ENCODE measurements around the gene HCLS1.
"Not testable (repeated sequence)": the region's sequence is repeated elsewhere in the genome, so short reads cannot be mapped to it uniquely, and the experiment has no call there.

The HCLS1 gene

DNA sequence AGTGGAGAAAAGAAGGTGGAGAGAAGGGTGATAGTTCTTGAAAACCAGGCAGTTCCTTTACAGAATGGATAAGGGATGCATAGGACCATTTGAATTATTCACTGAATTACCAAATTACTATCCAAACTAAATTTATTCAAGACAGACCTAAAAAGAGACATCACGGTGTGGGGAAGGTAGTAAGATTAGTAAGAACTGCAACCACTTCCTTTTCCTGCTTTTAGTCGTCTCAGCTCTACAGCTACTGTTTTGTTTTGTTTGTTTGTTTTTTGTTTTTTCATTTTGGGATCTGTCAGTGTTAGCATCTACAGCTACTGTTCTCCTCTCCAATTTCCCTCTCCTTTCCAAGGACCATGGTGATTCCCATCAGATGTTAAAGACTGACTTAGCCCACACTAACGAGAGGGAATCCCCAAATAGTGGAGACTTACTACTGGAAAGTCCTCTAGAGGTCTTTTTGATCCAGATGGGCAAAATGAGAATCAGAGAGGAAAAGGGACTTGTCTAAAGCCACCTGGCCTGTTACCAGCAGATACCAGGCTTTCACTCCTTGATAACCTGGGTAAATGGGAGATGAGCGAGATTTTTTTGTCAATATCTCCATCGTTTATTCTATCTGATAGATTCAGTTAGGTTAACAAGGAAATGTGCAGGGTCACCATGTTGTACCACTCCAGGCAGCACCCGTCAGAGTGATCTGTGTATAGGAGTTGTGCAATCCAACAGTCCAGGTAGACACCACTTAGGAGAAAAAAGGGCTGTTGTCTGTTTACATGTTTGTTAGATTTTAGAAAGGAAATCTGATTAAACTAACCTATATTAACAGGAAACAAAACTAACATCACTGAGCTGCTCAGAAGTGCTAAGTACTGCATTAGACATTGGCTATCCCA lies 6.0 kb downstream of the HCLS1 start:
- DNase-seq: no peak

DNA sequence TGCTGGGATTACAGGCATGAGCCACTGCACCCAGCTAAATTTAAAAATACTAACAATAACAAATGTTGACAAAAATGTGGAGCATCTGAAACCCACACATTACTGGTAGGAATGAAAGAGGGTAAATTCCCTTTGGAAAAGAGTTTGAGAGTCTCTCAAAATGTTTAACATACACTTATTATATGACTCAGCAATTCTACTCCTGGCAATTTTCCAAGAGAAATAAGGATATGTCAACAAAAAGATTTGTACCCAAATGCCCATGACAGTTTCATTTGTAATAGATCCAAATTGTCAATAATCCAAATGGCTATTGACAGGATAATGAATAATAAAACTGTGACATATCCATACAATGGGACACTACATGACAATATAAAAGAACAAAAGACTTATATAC lies 9.0 kb downstream of the HCLS1 start:
- DNase-seq: no peak

GRCh38 chr3:121649645-121650044 lies 11.1 kb downstream of the HCLS1 start:
- DNase-seq: no peak

- no peak for DNase-seq
These were observed 12.3 kb downstream of the HCLS1 start for GRCh38 chr3:121648219-121648958.

DNA sequence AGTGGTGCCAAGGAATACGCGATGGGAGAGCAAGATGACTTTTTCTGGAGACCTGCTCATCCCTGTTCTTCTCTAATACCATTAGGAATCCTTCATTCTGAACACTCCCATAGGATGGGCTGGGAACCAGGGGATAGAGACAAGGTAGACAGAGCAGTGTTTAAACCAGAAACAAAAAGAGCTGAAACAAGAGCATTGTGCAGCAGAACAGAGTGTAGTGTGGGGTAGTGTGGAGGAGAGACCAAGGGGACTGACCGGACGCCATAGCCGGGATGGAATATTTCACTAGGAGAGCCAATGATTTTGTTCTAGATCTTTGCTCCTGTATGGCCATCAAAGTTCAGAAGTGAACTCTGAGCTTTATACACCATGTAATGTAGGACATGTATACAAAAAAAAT lies 15.6 kb downstream of the HCLS1 start:
- DNase-seq: no peak

DNA sequence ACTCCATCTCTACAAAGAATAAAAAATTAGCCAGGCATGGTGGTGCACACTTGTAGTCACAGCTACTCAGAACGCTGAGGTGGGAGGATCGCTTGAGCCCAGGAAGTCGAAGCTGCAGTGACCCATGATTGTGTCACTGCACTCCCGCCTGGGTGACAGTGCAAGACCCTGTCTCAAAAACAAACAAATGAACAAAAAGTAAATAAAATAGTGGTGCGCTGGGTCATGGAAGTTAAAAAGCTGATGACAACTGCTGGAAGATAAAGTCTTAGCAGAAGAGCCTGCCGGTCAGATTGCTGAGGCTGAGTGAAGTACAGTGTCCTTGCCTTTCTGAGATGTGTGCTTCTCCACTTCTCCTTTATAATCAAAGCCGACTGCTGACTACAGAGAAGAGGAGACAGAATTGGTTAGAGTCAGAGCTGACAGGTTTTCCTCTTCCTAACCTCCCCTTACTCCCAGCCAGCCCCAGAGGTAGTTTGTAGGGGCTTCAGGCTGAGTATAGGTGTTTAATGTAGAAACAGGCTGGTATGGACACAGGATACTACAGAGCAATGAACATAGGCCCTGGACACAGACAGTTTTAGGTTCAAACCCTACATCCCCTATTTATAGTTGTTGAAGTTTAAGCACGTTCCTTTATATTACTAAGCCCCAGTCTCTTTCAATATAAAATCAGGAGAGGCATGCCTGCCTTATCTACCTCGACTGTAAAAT lies 17.9 kb downstream of the HCLS1 start:
- no peak for DNase-seq

- no peak for DNase-seq
These were observed 19.6 kb downstream of the HCLS1 start for GRCh38 chr3:121641127-121641526.

DNA sequence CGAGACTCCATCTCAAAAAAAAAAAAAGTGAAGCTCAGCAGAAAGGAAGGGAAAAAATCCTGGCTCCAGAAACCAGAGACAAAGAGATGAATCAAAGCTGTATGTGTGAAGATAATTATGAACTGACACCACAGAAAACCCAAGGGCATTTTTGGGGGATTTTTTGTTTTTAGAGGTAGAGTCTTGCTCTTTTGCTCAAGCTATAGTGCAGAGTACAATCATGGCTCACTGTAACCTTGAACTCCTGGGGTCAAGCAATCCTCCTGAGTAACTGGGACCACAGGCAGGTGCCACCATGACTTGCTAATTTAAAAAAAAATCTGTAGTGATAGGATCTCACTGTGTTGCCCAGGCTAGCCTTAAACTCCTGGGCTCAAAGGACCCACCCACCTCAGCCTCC lies 22.8 kb downstream of the HCLS1 start:
- no peak for DNase-seq

- no peak for DNase-seq
These were observed 30.3 kb downstream of the HCLS1 start for GRCh38 chr3:121630355-121630754.

DNA sequence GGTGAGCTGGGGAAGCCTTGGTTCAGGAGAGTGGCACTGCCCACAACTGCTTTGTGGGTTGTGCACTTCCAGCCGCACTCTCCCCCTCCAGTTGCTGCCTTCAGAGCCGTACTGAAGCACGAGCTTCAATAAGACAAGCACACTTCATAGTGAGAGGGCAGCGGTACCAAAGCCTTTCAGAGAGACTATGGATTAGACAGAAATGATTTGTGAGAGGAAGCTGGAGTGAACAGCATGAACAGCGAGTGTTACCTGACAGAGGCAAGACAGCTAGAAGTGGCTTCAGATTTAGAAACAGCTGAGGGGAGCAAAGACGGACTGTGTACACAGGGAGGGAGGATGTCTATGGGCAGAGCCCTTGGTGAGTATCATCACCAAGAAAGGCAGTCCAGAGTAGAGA lies 31.1 kb downstream of the HCLS1 start:
- DNase-seq: no peak

GRCh38 chr3:121627622-121628021 lies 33.1 kb downstream of the HCLS1 start:
- no peak for DNase-seq

DNA sequence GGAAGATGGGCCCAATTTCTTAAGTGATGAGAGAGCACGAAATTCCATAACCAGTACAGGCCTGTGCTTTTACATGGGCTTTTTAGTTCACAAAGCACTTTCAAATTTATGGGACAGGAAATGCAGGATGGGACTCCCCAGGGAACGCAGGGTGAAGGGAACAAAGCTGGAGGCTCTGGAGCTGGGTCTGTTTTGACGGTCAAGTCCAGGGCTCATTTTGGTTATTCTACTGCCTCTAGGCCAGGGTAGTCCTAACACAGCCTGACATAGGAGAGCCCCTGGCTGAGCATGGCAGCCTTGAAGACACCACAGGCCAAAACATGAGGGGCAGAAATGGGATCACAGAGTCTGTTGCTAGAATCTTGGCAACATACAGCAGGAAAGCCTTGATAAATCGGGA lies 33.5 kb downstream of the HCLS1 start:
- DNase-seq: no peak

GRCh38 chr3:121626495-121626894 lies 34.2 kb downstream of the HCLS1 start:
- DNase-seq: no peak

- no peak for DNase-seq
These were observed 36.4 kb downstream of the HCLS1 start for GRCh38 chr3:121624147-121624899.

- DNase-seq: no peak
These were observed 39.2 kb downstream of the HCLS1 start for GRCh38 chr3:121621491-121621890.

GRCh38 chr3:121619691-121620090 lies 41.0 kb downstream of the HCLS1 start:
- no peak for DNase-seq

DNA sequence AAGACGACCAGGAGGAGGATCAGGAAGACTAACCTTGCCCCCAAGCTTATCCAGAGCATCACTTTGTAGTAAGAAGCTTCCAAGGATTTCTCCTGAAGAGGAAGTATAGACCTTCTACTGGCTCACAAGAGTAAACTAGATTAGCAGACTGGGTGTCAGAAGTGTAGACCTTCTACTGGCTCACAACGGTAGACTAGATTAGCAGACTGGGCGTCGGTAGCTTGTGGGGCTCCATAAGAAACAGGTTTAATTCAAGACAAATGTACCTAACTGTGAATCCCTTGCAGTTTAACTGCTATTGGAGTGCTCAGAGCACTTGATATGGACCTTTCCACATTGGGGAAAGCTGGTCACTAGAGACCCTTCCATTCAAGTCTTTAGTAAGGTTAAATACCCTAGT lies 54.6 kb downstream of the HCLS1 start:
- no peak for DNase-seq

GRCh38 chr3:121604759-121605158 lies 55.9 kb downstream of the HCLS1 start:
- no peak for DNase-seq

- DNase-seq: no peak
These were observed 59.4 kb downstream of the HCLS1 start for GRCh38 chr3:121601212-121601812.

GRCh38 chr3:121599900-121600299 lies 60.8 kb downstream of the HCLS1 start:
- not testable (repeated sequence) for DNase-seq

DNA sequence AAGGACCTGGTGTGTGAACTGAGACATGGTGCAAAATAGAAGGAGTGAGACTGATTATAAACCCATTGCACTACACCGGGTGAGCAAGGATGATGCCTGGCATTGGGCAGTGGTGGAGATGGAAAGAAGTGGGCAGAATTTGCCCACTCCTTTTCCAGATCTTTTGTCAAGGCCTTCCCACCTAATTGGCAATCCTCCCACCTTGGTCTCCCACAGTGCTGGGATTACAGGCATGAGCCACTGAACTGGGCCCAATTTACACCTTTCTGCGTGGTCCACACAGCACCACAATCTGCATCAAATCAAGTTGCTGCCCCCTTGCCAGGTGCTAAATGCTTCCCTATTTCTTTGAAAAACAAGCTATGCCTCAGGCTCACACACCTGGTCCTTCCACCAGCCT lies 62.1 kb downstream of the HCLS1 start:
- no peak for DNase-seq

DNA sequence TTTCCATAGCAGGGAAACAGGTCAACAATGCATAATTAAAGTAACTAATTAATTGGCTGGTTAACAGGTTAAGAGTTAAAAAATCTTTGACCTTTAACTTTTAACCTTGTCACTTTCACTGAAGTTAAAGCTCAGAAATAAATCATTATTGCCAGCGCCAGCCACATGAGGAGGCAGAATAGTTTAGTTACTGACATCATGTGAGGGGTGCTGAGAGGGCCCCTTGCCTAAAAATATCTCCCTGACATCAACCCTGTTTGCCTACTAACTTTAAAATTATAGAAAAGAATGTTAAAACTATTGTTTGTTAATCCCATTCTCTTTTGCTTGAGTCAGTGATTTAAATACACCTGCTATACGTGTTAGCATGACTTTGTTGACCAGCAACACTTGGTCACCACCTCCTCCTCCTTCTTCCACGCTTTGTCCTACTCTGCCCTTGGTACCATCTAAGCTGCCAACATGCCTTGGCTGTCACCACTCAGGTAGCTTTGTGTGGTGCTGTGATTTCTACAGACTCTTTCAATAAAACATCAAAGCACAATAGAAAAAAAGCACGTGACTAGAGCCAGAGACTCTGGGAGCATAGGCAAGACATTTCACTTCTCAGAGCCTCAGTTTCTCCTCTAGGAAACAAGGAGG lies 64.8 kb downstream of the HCLS1 start:
- DNase-seq: no peak

Measured in stimulated activated CD4-positive, alpha-beta T cell treated with anti-CD3 and anti-CD28 coated beads, Interleukin-4, amount 100 ng/mL, for 24 hours (primary cell).